Kidney epithelial cell (primary cell): ENCODE data around the gene ITPR1. TPM values are rescaled to one million over a fixed set of nuclear protein-coding genes. Genes with fewer than 3 reads are reported as not detected.

ENCODE experiments used
- DNase-seq: peaks from one replicate; pipeline ENCODE4 v3.0.0-alpha.2; 2010; ENCODE audit warnings: low read depth
- H3K27me3 ChIP-seq: 2 replicates; pipeline ENCODE4 v1.6.0; 2011; ENCODE audit warnings: low read length; ENCODE audit not compliant: control insufficient read depth, insufficient read depth
- H3K36me3 ChIP-seq: 2 replicates; pipeline ENCODE4 v1.5.1; 2011; ENCODE audit warnings: low read length; ENCODE audit not compliant: control insufficient read depth, insufficient read depth
- H3K4me3 ChIP-seq: 2 replicates; pipeline ENCODE4 v1.5.1; 2011; ENCODE audit warnings: low read depth, mild to moderate bottlenecking, control low read depth, low read length
- total RNA-seq: library from RNA; depleted of rRNA; stranded (reverse); fragments of >200 nt; gene quantifications from 2 replicates; pipeline ENCODE4 v1.2.3, GENCODE V29; 2015
- TF ChIP-seq, protein P1 (sequence below): IDR thresholded peaks from 2 replicates; pipeline ENCODE4 v1.5.1; 2011; ENCODE audit warnings: mild to moderate bottlenecking, moderate library complexity, low read length, control low read depth, inconsistent platforms; ENCODE audit not compliant: insufficient read depth, poor library complexity, severe bottlenecking

The ITPR1 gene
- total RNA-seq, 1 donor from 2014 or later: 8.9 TPM

DNA sequence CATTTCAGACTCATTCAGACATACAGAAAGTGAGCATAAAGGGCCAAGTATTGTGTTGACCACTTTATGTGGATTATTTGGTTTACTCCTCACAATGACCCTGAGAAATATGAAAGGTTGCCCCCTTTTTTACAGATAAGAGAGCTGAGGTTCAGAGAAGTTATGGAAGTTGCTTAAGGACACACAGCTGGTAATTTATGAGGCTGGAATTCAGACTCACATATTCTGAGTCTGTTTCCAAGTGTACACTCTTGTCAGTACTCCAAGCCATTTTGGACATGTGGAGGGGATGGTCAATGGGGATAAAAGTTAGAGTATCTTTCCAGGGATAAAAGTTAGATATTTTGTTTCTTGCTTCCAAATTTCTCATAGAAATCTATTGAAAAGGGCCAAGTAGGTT, 15.9 kb downstream of the ITPR1 start:
- Histone ChIP-seq H3K4me3 (no peak overlapping the region), H3K36me3 (no peaks in the 10 kb centered on the region), H3K27me3 (no peaks in the 10 kb centered on the region)
- TF ChIP-seq, protein P1, sequence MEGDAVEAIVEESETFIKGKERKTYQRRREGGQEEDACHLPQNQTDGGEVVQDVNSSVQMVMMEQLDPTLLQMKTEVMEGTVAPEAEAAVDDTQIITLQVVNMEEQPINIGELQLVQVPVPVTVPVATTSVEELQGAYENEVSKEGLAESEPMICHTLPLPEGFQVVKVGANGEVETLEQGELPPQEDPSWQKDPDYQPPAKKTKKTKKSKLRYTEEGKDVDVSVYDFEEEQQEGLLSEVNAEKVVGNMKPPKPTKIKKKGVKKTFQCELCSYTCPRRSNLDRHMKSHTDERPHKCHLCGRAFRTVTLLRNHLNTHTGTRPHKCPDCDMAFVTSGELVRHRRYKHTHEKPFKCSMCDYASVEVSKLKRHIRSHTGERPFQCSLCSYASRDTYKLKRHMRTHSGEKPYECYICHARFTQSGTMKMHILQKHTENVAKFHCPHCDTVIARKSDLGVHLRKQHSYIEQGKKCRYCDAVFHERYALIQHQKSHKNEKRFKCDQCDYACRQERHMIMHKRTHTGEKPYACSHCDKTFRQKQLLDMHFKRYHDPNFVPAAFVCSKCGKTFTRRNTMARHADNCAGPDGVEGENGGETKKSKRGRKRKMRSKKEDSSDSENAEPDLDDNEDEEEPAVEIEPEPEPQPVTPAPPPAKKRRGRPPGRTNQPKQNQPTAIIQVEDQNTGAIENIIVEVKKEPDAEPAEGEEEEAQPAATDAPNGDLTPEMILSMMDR: no peak
- DNase-seq: no peak

DNA sequence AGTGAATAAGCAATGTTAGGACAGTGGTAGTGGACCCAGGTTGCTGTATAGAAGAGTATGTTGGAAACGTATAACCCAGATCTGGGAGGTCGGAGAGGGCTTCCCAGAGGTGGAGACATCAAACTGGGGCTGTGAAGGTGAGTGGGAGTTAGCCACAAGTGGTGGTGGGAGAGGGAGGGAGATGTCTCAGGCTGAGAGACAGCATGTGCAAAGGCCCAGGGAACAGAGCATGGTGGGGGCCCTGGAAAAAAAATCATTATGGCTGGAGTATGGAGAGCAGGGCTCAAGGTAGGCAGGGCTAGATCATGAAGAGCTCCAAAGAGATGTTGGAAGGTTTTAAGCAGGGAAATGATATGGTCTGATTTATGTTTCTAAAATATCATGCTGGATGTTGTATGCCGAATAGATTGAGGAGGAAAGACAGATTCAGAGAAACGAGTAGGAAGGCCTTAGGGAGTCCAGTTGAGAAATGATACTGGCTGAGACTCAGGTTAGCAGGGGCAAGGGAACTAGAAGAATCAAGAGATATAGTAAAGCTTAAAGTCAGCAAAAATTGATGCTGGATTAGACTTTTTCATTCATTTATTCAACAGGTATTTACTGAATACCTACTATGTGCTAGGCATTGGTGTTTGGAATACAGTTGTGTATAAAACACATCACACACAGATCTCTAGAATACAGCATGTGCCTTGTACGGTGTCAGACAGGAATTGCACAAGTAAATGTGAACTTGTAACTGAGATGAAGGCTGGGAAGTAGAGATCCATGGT, 17.0 kb downstream of the ITPR1 start:
- TF ChIP-seq, protein P1: no peak
- Histone ChIP-seq H3K27me3 (no peaks in the 10 kb centered on the region), H3K4me3 (no peak overlapping the region), H3K36me3 (no peaks in the 10 kb centered on the region)
- DNase-seq: no peak

DNA sequence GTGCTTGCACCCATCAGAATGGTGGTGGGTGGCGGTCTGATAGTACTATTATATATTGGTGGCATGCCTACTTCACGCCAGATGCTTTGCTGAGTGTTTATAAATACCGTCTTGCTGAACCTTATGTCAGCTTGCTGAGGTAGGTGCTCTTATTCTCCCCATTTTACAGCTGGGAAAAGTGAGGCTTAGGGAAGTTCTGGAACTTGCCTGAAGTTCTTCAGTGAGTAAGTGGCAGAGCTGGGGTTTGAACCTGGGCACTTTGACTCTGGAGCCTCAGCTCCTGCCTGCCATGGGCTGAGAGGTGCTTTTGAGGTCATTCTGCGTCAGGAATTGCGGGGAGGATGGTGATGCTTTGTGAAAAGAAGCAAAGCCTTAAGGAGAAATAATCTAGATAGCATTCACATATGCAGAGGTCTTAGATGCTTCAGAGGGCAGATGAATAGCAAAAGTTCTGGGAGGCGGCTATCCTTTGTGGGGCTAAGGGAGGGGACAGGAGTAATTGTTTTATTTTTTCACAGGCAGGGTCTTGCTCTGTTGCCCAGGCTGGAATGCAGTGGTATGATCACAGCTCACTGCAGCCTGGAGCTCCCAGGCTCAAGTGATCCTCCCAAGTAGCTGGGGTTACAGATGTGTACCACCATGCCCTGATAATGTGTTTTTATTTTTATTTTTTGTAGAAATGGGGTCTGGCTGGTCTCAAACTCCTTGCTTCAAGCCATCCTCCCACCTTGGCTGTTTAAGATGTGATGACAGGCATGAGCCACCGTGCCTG, 18.5 kb downstream of the ITPR1 start:
- no peak for DNase-seq
- TF ChIP-seq, protein P1: no peak
- Histone ChIP-seq H3K27me3 (no peaks in the 10 kb centered on the region), H3K36me3 (no peaks in the 10 kb centered on the region), H3K4me3 (no peak overlapping the region)

DNA sequence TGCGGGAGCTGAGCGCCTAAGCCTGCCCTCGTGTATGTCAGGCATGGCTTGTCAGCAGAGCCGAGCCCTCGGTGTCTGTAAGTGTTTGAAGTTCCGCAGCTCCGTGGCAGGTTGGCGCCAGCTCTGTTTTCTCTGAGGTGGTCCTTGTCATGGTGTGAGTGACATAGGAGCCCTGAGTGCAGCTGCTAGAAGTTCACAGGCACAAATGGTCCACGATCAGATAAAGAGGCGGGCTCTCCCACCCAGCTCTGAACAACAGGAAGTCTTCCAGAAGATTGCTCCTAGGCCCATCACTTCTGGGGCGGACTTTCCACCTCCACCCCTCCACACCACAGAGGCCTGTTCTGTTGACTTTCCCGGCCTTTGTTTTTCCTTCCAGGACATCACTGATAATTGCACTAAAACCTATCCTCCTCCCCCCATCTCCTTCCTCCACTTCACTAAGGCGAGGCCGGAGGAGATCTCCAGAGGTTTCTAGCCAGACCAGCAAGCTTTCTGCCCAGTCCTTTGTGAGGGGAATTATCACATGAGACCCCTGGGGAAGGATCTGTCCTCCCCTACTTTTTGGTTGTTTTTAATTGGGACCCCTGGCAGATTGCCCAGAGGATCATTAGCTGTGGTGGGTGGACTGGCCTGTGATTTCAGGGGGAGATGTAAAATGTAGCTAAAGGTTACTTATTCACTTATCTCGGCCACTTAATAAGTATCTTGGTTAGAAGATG, 19.9 kb downstream of the ITPR1 start:
- H3K4me3 ChIP-seq: no peak overlapping the region
- TF ChIP-seq, protein P1: no peak
- no peak for DNase-seq
- H3K36me3 ChIP-seq: no peaks in the 10 kb centered on the region
- H3K27me3 ChIP-seq: no peaks in the 10 kb centered on the region

DNA sequence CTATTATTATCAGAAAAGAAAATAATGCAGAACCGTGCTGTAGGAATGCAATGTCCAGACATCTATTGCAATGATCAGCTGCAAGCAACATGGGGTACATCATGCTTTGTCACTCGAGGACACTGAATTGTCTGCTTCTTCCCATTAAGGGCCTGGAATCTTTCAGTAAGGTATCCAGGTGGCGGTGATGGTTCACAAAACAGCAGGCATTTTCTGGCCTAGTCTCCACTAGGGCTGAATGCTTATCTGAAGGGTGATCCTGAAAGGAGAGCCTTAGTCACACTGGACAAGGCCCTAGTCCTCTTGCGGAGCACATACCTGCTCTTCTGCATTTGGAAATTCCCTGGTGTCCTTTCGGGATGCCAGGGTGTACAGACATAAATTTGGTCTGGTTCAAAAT, 21.2 kb downstream of the ITPR1 start:
- Histone ChIP-seq H3K4me3 (no peak overlapping the region), H3K36me3 (no peaks in the 10 kb centered on the region), H3K27me3 (no peaks in the 10 kb centered on the region)
- no peak for DNase-seq
- TF ChIP-seq, protein P1: no peak
